GM23338 (cell line): ENCODE data around the gene CDHR2. TPM values are rescaled to one million over a fixed set of nuclear protein-coding genes. Genes with fewer than 3 reads are reported as not detected.

Experiments
- ATAC-seq: fragments of 200-7000 bp; cut with Tn5 transposase; 3 replicates; pipeline ENCODE4 v1.9.1; 2020
- DNase-seq: peaks from one replicate; pipeline ENCODE4 v3.0.0-alpha.2; 2015; ENCODE audit warnings: low spot score
- H2AFZ ChIP-seq: fragments of 200-600 bp; sonication (generic); 2 replicates; pipeline ENCODE4 v1.8.0; 2016; ENCODE audit warnings: antibody characterized with exemption, mild to moderate bottlenecking, moderate library complexity
- H3F3A ChIP-seq: fragments of 200-600 bp; sonication (generic); replicated peaks from 2 replicates; pipeline ENCODE4 v1.8.0; 2017; ENCODE audit warnings: antibody characterized with exemption, mixed run types, low read depth
- H3K27ac ChIP-seq: fragments of 200-600 bp; sonication (generic); 2 replicates; pipeline ENCODE4 v1.6.1; 2016; ENCODE audit warnings: low read depth
- H3K27me3 ChIP-seq: fragments of 200-600 bp; sonication (generic); 2 replicates; pipeline ENCODE4 v1.8.0; 2016; ENCODE audit warnings: mild to moderate bottlenecking, mixed run types, moderate library complexity; ENCODE audit not compliant: insufficient read depth
- H3K36me3 ChIP-seq: fragments of 200-600 bp; sonication (generic); 2 replicates; pipeline ENCODE4 v1.8.0; 2016; ENCODE audit warnings: mild to moderate bottlenecking; ENCODE audit not compliant: insufficient read depth
- H3K4me1 ChIP-seq: fragments of 200-600 bp; sonication (generic); 2 replicates; pipeline ENCODE4 v1.8.0; 2016; ENCODE audit warnings: mild to moderate bottlenecking, moderate library complexity; ENCODE audit not compliant: insufficient read depth
- H3K4me2 ChIP-seq: fragments of 200-600 bp; sonication (generic); 2 replicates; pipeline ENCODE4 v1.7.1; 2017; ENCODE audit warnings: mixed run types
- H3K4me3 ChIP-seq: fragments of 200-600 bp; sonication (generic); 2 replicates; pipeline ENCODE4 v1.6.1; 2016; ENCODE audit warnings: mixed run types
- H3K79me2 ChIP-seq: fragments of 200-600 bp; sonication (generic); replicated peaks from 2 replicates; pipeline ENCODE4 v1.8.0; 2017; ENCODE audit warnings: mild to moderate bottlenecking; ENCODE audit not compliant: insufficient read depth
- H3K9me2 ChIP-seq: fragments of 200-600 bp; sonication (generic); 2 replicates; pipeline ENCODE4 v1.8.0; 2017; ENCODE audit not compliant: insufficient read depth
- H4K20me1 ChIP-seq: fragments of 200-600 bp; sonication (generic); replicated peaks from 2 replicates; pipeline ENCODE4 v1.8.0; 2017; ENCODE audit warnings: mild to moderate bottlenecking; ENCODE audit not compliant: insufficient read depth
- H3K27ac Mint-ChIP-seq: 2 replicates; pipeline ENCODE4 v1.8.0; 2020; ENCODE audit warnings: inconsistent platforms, mild to moderate bottlenecking, moderate library complexity, mixed read lengths
- H3K27me3 Mint-ChIP-seq: 3 replicates; pipeline ENCODE4 v1.8.0; 2022; ENCODE audit warnings: low read depth, mild to moderate bottlenecking, moderate library complexity, mixed read lengths, inconsistent platforms; ENCODE audit not compliant: insufficient read depth, poor library complexity
- H3K36me3 Mint-ChIP-seq: 3 replicates; pipeline ENCODE4 v1.8.0; 2021; ENCODE audit warnings: low read depth, mild to moderate bottlenecking, inconsistent platforms, moderate library complexity, mixed read lengths
- H3K4me1 Mint-ChIP-seq: 3 replicates; pipeline ENCODE4 v1.8.0; 2020; ENCODE audit warnings: mild to moderate bottlenecking, inconsistent platforms, mixed read lengths
- H3K4me3 Mint-ChIP-seq: 3 replicates; pipeline ENCODE4 v1.8.0; 2021; ENCODE audit warnings: moderate library complexity, mild to moderate bottlenecking, inconsistent platforms, mixed read lengths
- H3K9me3 Mint-ChIP-seq: 3 replicates; pipeline ENCODE4 v1.8.0; 2020; ENCODE audit warnings: moderate library complexity, mild to moderate bottlenecking, inconsistent platforms, mixed read lengths
- CREB1 ChIP-seq: fragments of 250-450 bp; sonication (Bioruptor Pico); IDR thresholded peaks from 2 replicates; pipeline ENCODE4 v1.5.0; 2020; ENCODE audit warnings: low read depth, mild to moderate bottlenecking, moderate library complexity
- EZH2 ChIP-seq: fragments of 200-600 bp; sonication (generic); IDR thresholded peaks from one replicate; pipeline ENCODE4 v1.8.0; 2017; ENCODE audit warnings: antibody characterized with exemption, mild to moderate bottlenecking, low read depth; ENCODE audit not compliant: unreplicated experiment
- EZH2phosphoT487 ChIP-seq: fragments of 200-600 bp; sonication (generic); IDR thresholded peaks from one replicate; pipeline ENCODE4 v1.8.1; 2018; ENCODE audit warnings: antibody characterized with exemption; ENCODE audit not compliant: unreplicated experiment
- JUNB ChIP-seq: IDR thresholded peaks from one replicate; pipeline ENCODE4 v1.6.1; 2016; ENCODE audit warnings: antibody characterized with exemption; ENCODE audit not compliant: unreplicated experiment
- NANOG ChIP-seq: IDR thresholded peaks from 2 replicates; pipeline ENCODE4 v1.6.1; 2016; ENCODE audit warnings: antibody characterized with exemption, borderline replicate concordance
- POLR2AphosphoS5 ChIP-seq: IDR thresholded peaks from 2 replicates; pipeline ENCODE4 v1.6.1; 2016; ENCODE audit warnings: antibody characterized with exemption, low read depth
- STAT1 ChIP-seq: IDR thresholded peaks from one replicate; pipeline ENCODE4 v1.6.1; 2016; ENCODE audit warnings: antibody characterized with exemption; ENCODE audit not compliant: unreplicated experiment
- ZNF114 ChIP-seq: fragments of 250-450 bp; sonication (Bioruptor Pico); IDR thresholded peaks from 2 replicates; pipeline ENCODE4 v1.5.0; 2020; ENCODE audit warnings: mild to moderate bottlenecking, moderate library complexity
- ZNF331 ChIP-seq: fragments of 250-450 bp; sonication (Bioruptor Pico); IDR thresholded peaks from 2 replicates; pipeline ENCODE4 v1.5.0; 2020; ENCODE audit warnings: low read depth, mild to moderate bottlenecking, moderate library complexity
- polyA plus RNA-seq: library from polyadenylated mRNA; unstranded; fragments of >200 nt; fragmentation: Nextera tagmentation; extraction: Ambion mirVana; gene quantifications from 2 replicates; pipeline ENCODE4 v1.2.1, GENCODE V29; 2016
- total RNA-seq: library from RNA; depleted of rRNA; stranded (reverse); fragments of >200 nt; shearing (Covaris generic); gene quantifications from 2 replicates; pipeline ENCODE4 v1.2.3, GENCODE V29; 2014
- TF ChIP-seq, protein P1 (sequence below): IDR thresholded peaks from 2 replicates; pipeline ENCODE4 v1.6.1; 2016; ENCODE audit warnings: antibody characterized with exemption
- TF ChIP-seq, protein P2 (sequence below): fragments of 250-450 bp; sonication (Bioruptor Pico); IDR thresholded peaks from 2 replicates; pipeline ENCODE4 v1.5.0; 2020; ENCODE audit warnings: mild to moderate bottlenecking, moderate library complexity
- TF ChIP-seq, protein P3 (sequence below): IDR thresholded peaks from one replicate; pipeline ENCODE4 v1.6.1; 2018; ENCODE audit warnings: antibody characterized with exemption; ENCODE audit not compliant: unreplicated experiment
- TF ChIP-seq, protein P4 (sequence below), 2 experiments: fragments of 200-600 bp in 1 of 2; sonication (generic) in 1 of 2; conservative IDR thresholded peaks; 2 replicates each; pipeline versions ENCODE4 v1.5.1 to v1.6.1; 2016 to 2017; ENCODE audit warnings: antibody characterized with exemption in 2 of 2, low read depth in 2 of 2, mild to moderate bottlenecking in 2 of 2, moderate library complexity in 1 of 2

CDHR2 gene
- total and polyA plus RNA-seq, 2 experiments from 2014 or later, result not detected

DNA sequence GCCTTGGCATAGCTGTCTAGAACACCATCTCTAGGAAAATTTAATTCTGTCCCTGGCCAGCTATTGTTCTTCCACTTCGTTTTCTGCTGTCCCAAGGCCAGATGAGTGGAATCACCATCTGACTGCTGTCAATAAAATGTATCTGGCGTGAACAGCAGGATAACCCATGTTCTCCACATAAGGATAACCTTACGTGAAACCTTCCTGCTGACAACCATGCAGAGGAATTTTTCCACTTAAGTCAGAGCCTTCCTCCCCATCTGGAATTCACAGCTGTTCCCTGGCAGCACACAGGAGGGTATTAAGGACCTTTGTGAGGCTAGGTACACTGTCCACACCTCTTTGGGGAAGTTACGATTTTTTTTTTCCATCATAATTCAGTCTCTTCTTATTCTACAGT is 40.5 kb upstream of the CDHR2 start:
- Histone ChIP-seq H4K20me1 (0 out of 2 replicates have a peak, but pooled peaks cover 11% of the 10 kb centered on the region), H3K4me3 (no peak overlapping the region), H3K4me2 (no peak overlapping the region), H3K79me2 (no peaks in the 10 kb centered on the region), H3K9me2 (no peaks in the 10 kb centered on the region), H3K27me3 (no peaks in the 10 kb centered on the region), H2AFZ (no peak overlapping the region), H3F3A (no peaks in the 10 kb centered on the region), H3K27ac (no peak overlapping the region), H3K36me3 (peaks cover 11% of the 10 kb centered on the region), H3K4me1 (no peaks in the 10 kb centered on the region)
- no peak overlapping the region for H3K27ac Mint-ChIP-seq
- no peaks in the 10 kb centered on the region; the same call in 2 of the 3 replicates for H3K4me1 Mint-ChIP-seq
- no peaks in the 10 kb centered on the region for H3K9me3 Mint-ChIP-seq
- TF ChIP-seq, protein P1, sequence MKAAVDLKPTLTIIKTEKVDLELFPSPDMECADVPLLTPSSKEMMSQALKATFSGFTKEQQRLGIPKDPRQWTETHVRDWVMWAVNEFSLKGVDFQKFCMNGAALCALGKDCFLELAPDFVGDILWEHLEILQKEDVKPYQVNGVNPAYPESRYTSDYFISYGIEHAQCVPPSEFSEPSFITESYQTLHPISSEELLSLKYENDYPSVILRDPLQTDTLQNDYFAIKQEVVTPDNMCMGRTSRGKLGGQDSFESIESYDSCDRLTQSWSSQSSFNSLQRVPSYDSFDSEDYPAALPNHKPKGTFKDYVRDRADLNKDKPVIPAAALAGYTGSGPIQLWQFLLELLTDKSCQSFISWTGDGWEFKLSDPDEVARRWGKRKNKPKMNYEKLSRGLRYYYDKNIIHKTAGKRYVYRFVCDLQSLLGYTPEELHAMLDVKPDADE, result no peak
- TF ChIP-seq, protein P2, sequence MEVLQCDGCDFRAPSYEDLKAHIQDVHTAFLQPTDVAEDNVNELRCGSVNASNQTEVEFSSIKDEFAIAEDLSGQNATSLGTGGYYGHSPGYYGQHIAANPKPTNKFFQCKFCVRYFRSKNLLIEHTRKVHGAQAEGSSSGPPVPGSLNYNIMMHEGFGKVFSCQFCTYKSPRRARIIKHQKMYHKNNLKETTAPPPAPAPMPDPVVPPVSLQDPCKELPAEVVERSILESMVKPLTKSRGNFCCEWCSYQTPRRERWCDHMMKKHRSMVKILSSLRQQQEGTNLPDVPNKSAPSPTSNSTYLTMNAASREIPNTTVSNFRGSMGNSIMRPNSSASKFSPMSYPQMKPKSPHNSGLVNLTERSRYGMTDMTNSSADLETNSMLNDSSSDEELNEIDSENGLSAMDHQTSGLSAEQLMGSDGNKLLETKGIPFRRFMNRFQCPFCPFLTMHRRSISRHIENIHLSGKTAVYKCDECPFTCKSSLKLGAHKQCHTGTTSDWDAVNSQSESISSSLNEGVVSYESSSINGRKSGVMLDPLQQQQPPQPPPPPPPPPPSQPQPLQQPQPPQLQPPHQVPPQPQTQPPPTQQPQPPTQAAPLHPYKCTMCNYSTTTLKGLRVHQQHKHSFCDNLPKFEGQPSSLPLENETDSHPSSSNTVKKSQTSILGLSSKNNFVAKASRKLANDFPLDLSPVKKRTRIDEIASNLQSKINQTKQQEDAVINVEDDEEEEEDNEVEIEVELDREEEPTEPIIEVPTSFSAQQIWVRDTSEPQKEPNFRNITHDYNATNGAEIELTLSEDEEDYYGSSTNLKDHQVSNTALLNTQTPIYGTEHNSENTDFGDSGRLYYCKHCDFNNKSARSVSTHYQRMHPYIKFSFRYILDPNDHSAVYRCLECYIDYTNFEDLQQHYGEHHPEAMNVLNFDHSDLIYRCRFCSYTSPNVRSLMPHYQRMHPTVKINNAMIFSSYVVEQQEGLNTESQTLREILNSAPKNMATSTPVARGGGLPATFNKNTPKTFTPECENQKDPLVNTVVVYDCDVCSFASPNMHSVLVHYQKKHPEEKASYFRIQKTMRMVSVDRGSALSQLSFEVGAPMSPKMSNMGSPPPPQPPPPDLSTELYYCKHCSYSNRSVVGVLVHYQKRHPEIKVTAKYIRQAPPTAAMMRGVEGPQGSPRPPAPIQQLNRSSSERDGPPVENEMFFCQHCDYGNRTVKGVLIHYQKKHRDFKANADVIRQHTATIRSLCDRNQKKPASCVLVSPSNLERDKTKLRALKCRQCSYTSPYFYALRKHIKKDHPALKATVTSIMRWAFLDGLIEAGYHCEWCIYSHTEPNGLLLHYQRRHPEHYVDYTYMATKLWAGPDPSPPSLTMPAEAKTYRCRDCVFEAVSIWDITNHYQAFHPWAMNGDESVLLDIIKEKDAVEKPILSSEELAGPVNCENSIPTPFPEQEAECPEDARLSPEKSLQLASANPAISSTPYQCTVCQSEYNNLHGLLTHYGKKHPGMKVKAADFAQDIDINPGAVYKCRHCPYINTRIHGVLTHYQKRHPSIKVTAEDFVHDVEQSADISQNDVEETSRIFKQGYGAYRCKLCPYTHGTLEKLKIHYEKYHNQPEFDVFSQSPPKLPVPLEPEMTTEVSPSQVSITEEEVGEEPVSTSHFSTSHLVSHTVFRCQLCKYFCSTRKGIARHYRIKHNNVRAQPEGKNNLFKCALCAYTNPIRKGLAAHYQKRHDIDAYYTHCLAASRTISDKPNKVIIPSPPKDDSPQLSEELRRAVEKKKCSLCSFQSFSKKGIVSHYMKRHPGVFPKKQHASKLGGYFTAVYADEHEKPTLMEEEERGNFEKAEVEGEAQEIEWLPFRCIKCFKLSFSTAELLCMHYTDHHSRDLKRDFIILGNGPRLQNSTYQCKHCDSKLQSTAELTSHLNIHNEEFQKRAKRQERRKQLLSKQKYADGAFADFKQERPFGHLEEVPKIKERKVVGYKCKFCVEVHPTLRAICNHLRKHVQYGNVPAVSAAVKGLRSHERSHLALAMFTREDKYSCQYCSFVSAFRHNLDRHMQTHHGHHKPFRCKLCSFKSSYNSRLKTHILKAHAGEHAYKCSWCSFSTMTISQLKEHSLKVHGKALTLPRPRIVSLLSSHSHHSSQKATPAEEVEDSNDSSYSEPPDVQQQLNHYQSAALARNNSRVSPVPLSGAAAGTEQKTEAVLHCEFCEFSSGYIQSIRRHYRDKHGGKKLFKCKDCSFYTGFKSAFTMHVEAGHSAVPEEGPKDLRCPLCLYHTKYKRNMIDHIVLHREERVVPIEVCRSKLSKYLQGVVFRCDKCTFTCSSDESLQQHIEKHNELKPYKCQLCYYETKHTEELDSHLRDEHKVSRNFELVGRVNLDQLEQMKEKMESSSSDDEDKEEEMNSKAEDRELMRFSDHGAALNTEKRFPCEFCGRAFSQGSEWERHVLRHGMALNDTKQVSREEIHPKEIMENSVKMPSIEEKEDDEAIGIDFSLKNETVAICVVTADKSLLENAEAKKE (CRISPR knock-in tag), result no peak
- no peak for TF ChIP-seq ZNF114
- TF ChIP-seq, protein P3, sequence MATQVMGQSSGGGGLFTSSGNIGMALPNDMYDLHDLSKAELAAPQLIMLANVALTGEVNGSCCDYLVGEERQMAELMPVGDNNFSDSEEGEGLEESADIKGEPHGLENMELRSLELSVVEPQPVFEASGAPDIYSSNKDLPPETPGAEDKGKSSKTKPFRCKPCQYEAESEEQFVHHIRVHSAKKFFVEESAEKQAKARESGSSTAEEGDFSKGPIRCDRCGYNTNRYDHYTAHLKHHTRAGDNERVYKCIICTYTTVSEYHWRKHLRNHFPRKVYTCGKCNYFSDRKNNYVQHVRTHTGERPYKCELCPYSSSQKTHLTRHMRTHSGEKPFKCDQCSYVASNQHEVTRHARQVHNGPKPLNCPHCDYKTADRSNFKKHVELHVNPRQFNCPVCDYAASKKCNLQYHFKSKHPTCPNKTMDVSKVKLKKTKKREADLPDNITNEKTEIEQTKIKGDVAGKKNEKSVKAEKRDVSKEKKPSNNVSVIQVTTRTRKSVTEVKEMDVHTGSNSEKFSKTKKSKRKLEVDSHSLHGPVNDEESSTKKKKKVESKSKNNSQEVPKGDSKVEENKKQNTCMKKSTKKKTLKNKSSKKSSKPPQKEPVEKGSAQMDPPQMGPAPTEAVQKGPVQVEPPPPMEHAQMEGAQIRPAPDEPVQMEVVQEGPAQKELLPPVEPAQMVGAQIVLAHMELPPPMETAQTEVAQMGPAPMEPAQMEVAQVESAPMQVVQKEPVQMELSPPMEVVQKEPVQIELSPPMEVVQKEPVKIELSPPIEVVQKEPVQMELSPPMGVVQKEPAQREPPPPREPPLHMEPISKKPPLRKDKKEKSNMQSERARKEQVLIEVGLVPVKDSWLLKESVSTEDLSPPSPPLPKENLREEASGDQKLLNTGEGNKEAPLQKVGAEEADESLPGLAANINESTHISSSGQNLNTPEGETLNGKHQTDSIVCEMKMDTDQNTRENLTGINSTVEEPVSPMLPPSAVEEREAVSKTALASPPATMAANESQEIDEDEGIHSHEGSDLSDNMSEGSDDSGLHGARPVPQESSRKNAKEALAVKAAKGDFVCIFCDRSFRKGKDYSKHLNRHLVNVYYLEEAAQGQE, result no peak
- TF ChIP-seq EZH2phosphoT487, result no peak
- no peak for TF ChIP-seq NANOG
- no peak for TF ChIP-seq JUNB
- TF ChIP-seq STAT1, result no peak
- no peak for TF ChIP-seq CREB1 (CRISPR knock-in tag)
- TF ChIP-seq, protein P4, sequence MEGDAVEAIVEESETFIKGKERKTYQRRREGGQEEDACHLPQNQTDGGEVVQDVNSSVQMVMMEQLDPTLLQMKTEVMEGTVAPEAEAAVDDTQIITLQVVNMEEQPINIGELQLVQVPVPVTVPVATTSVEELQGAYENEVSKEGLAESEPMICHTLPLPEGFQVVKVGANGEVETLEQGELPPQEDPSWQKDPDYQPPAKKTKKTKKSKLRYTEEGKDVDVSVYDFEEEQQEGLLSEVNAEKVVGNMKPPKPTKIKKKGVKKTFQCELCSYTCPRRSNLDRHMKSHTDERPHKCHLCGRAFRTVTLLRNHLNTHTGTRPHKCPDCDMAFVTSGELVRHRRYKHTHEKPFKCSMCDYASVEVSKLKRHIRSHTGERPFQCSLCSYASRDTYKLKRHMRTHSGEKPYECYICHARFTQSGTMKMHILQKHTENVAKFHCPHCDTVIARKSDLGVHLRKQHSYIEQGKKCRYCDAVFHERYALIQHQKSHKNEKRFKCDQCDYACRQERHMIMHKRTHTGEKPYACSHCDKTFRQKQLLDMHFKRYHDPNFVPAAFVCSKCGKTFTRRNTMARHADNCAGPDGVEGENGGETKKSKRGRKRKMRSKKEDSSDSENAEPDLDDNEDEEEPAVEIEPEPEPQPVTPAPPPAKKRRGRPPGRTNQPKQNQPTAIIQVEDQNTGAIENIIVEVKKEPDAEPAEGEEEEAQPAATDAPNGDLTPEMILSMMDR (conservative IDR thresholded peaks at IDR 0.05; ENCODE audit: low read depth in 2 of 2), result no peak
- TF ChIP-seq EZH2, result no peak
- no peak for TF ChIP-seq ZNF331
- TF ChIP-seq POLR2AphosphoS5, result no peak
- H3K4me3 Mint-ChIP-seq, result no peak overlapping the region
- H3K27me3 Mint-ChIP-seq, result peaks cover 4% of the 10 kb centered on the region
- no peak for DNase-seq
- peaks cover 45% of the 10 kb centered on the region for H3K36me3 Mint-ChIP-seq
- ATAC-seq, result no peak
